ENCODE data around the gene PPFIA2.

PPFIA2 gene

GRCh38 chr12:81347404-81347803 lies 411.7 kb downstream of the PPFIA2 start:
- Histone ChIP-seq H3K9ac (ENCODE audit: low read depth, low read length) (no peak overlapping the region), H3K27ac (ENCODE audit: low read depth, low read length) (no peak overlapping the region), H3K9me3 (ENCODE audit: insufficient read depth, low read depth, low read length) (no peaks in the 10 kb centered on the region), H3K4me1 (ENCODE audit: insufficient read depth, low read length) (0 out of 2 replicates have a peak, but pooled peaks cover 3% of the 10 kb centered on the region), H3K4me3 (ENCODE audit: low read length) (no peak overlapping the region), H3K27me3 (ENCODE audit: insufficient read depth, low read length) (no peaks in the 10 kb centered on the region), H3K36me3 (ENCODE audit: insufficient read depth, low read length) (no peaks in the 10 kb centered on the region)
- 86% methylated on average over 5 of the region's 5 CpGs for WGBS

GRCh38 chr12:81340910-81341309 lies 418.2 kb downstream of the PPFIA2 start:
- Histone ChIP-seq H3K36me3 (ENCODE audit: insufficient read depth, low read length) (no peaks in the 10 kb centered on the region), H3K9me3 (ENCODE audit: insufficient read depth, low read depth, low read length) (no peaks in the 10 kb centered on the region), H3K9ac (ENCODE audit: low read depth, low read length) (no peak overlapping the region), H3K4me3 (ENCODE audit: low read length) (no peak overlapping the region), H3K27ac (ENCODE audit: low read depth, low read length) (no peak overlapping the region), H3K27me3 (ENCODE audit: insufficient read depth, low read length) (no peaks in the 10 kb centered on the region), H3K4me1 (ENCODE audit: insufficient read depth, low read length) (no peaks in the 10 kb centered on the region)
- 70% methylated on average over 5 of the region's 5 CpGs for WGBS

- H3K27me3 ChIP-seq (ENCODE audit: insufficient read depth, low read length): no peaks in the 10 kb centered on the region
- H3K4me1 ChIP-seq (ENCODE audit: insufficient read depth, low read length): no peaks in the 10 kb centered on the region
- no peak overlapping the region for H3K9ac ChIP-seq (ENCODE audit: low read depth, low read length)
- H3K36me3 ChIP-seq (ENCODE audit: insufficient read depth, low read length): no peaks in the 10 kb centered on the region
- no peak overlapping the region for H3K27ac ChIP-seq (ENCODE audit: low read depth, low read length)
- no peak overlapping the region for H3K4me3 ChIP-seq (ENCODE audit: low read length)
- 89% methylated on average over 4 of the region's 4 CpGs for WGBS
- H3K9me3 ChIP-seq (ENCODE audit: insufficient read depth, low read depth, low read length): no peaks in the 10 kb centered on the region
These were observed 420.1 kb downstream of the PPFIA2 start for GRCh38 chr12:81339071-81339470.

GRCh38 chr12:81337886-81338285 lies 421.3 kb downstream of the PPFIA2 start:
- no peaks in the 10 kb centered on the region for H3K27me3 ChIP-seq (ENCODE audit: insufficient read depth, low read length)
- no peak overlapping the region for H3K9ac ChIP-seq (ENCODE audit: low read depth, low read length)
- no peak overlapping the region for H3K27ac ChIP-seq (ENCODE audit: low read depth, low read length)
- no peaks in the 10 kb centered on the region for H3K4me1 ChIP-seq (ENCODE audit: insufficient read depth, low read length)
- no peaks in the 10 kb centered on the region for H3K9me3 ChIP-seq (ENCODE audit: insufficient read depth, low read depth, low read length)
- no peaks in the 10 kb centered on the region for H3K36me3 ChIP-seq (ENCODE audit: insufficient read depth, low read length)
- no peak overlapping the region for H3K4me3 ChIP-seq (ENCODE audit: low read length)
- WGBS: 90% methylated on average over 2 of the region's 2 CpGs

- H3K36me3 ChIP-seq (ENCODE audit: insufficient read depth, low read length): no peaks in the 10 kb centered on the region
- H3K27ac ChIP-seq (ENCODE audit: low read depth, low read length): no peak overlapping the region
- no peak overlapping the region for H3K4me3 ChIP-seq (ENCODE audit: low read length)
- H3K9ac ChIP-seq (ENCODE audit: low read depth, low read length): no peak overlapping the region
- H3K9me3 ChIP-seq (ENCODE audit: insufficient read depth, low read depth, low read length): no peaks in the 10 kb centered on the region
- WGBS: 84% methylated on average over 2 of the region's 2 CpGs
- H3K27me3 ChIP-seq (ENCODE audit: insufficient read depth, low read length): no peaks in the 10 kb centered on the region
- 0 out of 2 replicates have a peak, but pooled peaks cover 3% of the 10 kb centered on the region for H3K4me1 ChIP-seq (ENCODE audit: insufficient read depth, low read length)
These were observed 425.3 kb downstream of the PPFIA2 start for GRCh38 chr12:81333812-81334211.

- H3K36me3 ChIP-seq (ENCODE audit: insufficient read depth, low read length): no peaks in the 10 kb centered on the region
- no peak overlapping the region for H3K9ac ChIP-seq (ENCODE audit: low read depth, low read length)
- no peaks in the 10 kb centered on the region for H3K9me3 ChIP-seq (ENCODE audit: insufficient read depth, low read depth, low read length)
- no peak overlapping the region for H3K4me3 ChIP-seq (ENCODE audit: low read length)
- WGBS: 71% methylated on average over 4 of the region's 4 CpGs
- H3K27me3 ChIP-seq (ENCODE audit: insufficient read depth, low read length): no peaks in the 10 kb centered on the region
- H3K27ac ChIP-seq (ENCODE audit: low read depth, low read length): no peak overlapping the region
- 0 out of 2 replicates have a peak, but pooled peaks cover 3% of the 10 kb centered on the region for H3K4me1 ChIP-seq (ENCODE audit: insufficient read depth, low read length)
These were observed 427.1 kb downstream of the PPFIA2 start for GRCh38 chr12:81332054-81332453.

GRCh38 chr12:81330480-81330879 lies 428.7 kb downstream of the PPFIA2 start:
- no peaks in the 10 kb centered on the region for H3K36me3 ChIP-seq (ENCODE audit: insufficient read depth, low read length)
- H3K4me3 ChIP-seq (ENCODE audit: low read length): no peak overlapping the region
- H3K27me3 ChIP-seq (ENCODE audit: insufficient read depth, low read length): no peaks in the 10 kb centered on the region
- WGBS: no CpG with 5 or more reads among the region's 1 CpG
- no peak overlapping the region for H3K27ac ChIP-seq (ENCODE audit: low read depth, low read length)
- 0 out of 2 replicates have a peak, but pooled peaks cover 3% of the 10 kb centered on the region for H3K4me1 ChIP-seq (ENCODE audit: insufficient read depth, low read length)
- no peak overlapping the region for H3K9ac ChIP-seq (ENCODE audit: low read depth, low read length)
- no peaks in the 10 kb centered on the region for H3K9me3 ChIP-seq (ENCODE audit: insufficient read depth, low read depth, low read length)

- Histone ChIP-seq H3K4me3 (ENCODE audit: low read length) (no peak overlapping the region), H3K4me1 (ENCODE audit: insufficient read depth, low read length) (0 out of 2 replicates have a peak, but pooled peaks cover 3% of the 10 kb centered on the region), H3K27me3 (ENCODE audit: insufficient read depth, low read length) (no peaks in the 10 kb centered on the region), H3K27ac (ENCODE audit: low read depth, low read length) (no peak overlapping the region), H3K36me3 (ENCODE audit: insufficient read depth, low read length) (no peaks in the 10 kb centered on the region), H3K9ac (ENCODE audit: low read depth, low read length) (no peak overlapping the region), H3K9me3 (ENCODE audit: insufficient read depth, low read depth, low read length) (no peaks in the 10 kb centered on the region)
- WGBS: 86% methylated on average over 2 of the region's 2 CpGs
These were observed 430.1 kb downstream of the PPFIA2 start for GRCh38 chr12:81329085-81329484.

- Histone ChIP-seq H3K4me1 (ENCODE audit: insufficient read depth, low read length) (0 out of 2 replicates have a peak, but pooled peaks cover 3% of the 10 kb centered on the region), H3K36me3 (ENCODE audit: insufficient read depth, low read length) (no peaks in the 10 kb centered on the region), H3K27me3 (ENCODE audit: insufficient read depth, low read length) (no peaks in the 10 kb centered on the region), H3K9me3 (ENCODE audit: insufficient read depth, low read depth, low read length) (no peaks in the 10 kb centered on the region), H3K4me3 (ENCODE audit: low read length) (no peak overlapping the region), H3K27ac (ENCODE audit: low read depth, low read length) (no peak overlapping the region), H3K9ac (ENCODE audit: low read depth, low read length) (no peak overlapping the region)
These were observed 431.7 kb downstream of the PPFIA2 start for GRCh38 chr12:81327425-81327824.

- no peak overlapping the region for H3K4me3 ChIP-seq (ENCODE audit: low read length)
- H3K9me3 ChIP-seq (ENCODE audit: insufficient read depth, low read depth, low read length): no peaks in the 10 kb centered on the region
- no peak overlapping the region for H3K9ac ChIP-seq (ENCODE audit: low read depth, low read length)
- no peaks in the 10 kb centered on the region for H3K4me1 ChIP-seq (ENCODE audit: insufficient read depth, low read length)
- no peaks in the 10 kb centered on the region for H3K36me3 ChIP-seq (ENCODE audit: insufficient read depth, low read length)
- no peaks in the 10 kb centered on the region for H3K27me3 ChIP-seq (ENCODE audit: insufficient read depth, low read length)
- no peak overlapping the region for H3K27ac ChIP-seq (ENCODE audit: low read depth, low read length)
These were observed 434.1 kb downstream of the PPFIA2 start for GRCh38 chr12:81325086-81325485.

- no peaks in the 10 kb centered on the region for H3K9me3 ChIP-seq (ENCODE audit: insufficient read depth, low read depth, low read length)
- 89% methylated on average over 2 of the region's 2 CpGs for WGBS
These were observed 444.1 kb downstream of the PPFIA2 start for GRCh38 chr12:81314903-81315531.

GRCh38 chr12:81303935-81304334 lies 455.2 kb downstream of the PPFIA2 start:
- Histone ChIP-seq H3K36me3 (ENCODE audit: insufficient read depth, low read length) (no peaks in the 10 kb centered on the region), H3K27ac (ENCODE audit: low read depth, low read length) (no peak overlapping the region), H3K9me3 (ENCODE audit: insufficient read depth, low read depth, low read length) (no peaks in the 10 kb centered on the region), H3K4me1 (ENCODE audit: insufficient read depth, low read length) (no peaks in the 10 kb centered on the region), H3K4me3 (ENCODE audit: low read length) (no peak overlapping the region), H3K9ac (ENCODE audit: low read depth, low read length) (no peak overlapping the region), H3K27me3 (ENCODE audit: insufficient read depth, low read length) (no peaks in the 10 kb centered on the region)
- WGBS: 98% methylated on average over 3 of the region's 3 CpGs

More at GRCh38 chr12:81314903-81315531, 444.1 kb downstream of the PPFIA2 start:
- Histone ChIP-seq H3K27ac (ENCODE audit: low read depth, low read length) (no peak overlapping the region), H3K9ac (ENCODE audit: low read depth, low read length) (no peak overlapping the region), H3K36me3 (ENCODE audit: insufficient read depth, low read length) (no peaks in the 10 kb centered on the region), H3K4me1 (ENCODE audit: insufficient read depth, low read length) (no peaks in the 10 kb centered on the region), H3K27me3 (ENCODE audit: insufficient read depth, low read length) (no peaks in the 10 kb centered on the region), H3K4me3 (ENCODE audit: low read length) (no peak overlapping the region)

Measured in HUES64 (cell line).